Stomach (tissue), 9 donors: Measurements from ENCODE around the gene SOWAHA. TPM values are rescaled to one million over a fixed set of nuclear protein-coding genes. Genes with fewer than 3 reads are reported as not detected.

ENCODE experiments used
- DNase-seq, 2 donors: peaks; one replicate each; pipeline versions ENCODE4 v3.0.0 to v3.0.0-alpha.2; 2013 to 2019
- H3K27ac ChIP-seq, 5 donors: fragments of 200-600 bp in 4 of 5; sonication (generic) in 4 of 5; one replicate each; pipeline ENCODE4 v1.5.1; 2013 to 2019; ENCODE audit warnings: mild to moderate bottlenecking in 1 of 5, moderate library complexity in 1 of 5
- H3K27me3 ChIP-seq, 3 donors: fragments of 200-600 bp; sonication (generic); one replicate each; pipeline ENCODE4 v1.5.1; 2017 to 2019; ENCODE audit warnings: mixed run types in 1 of 3
- H3K36me3 ChIP-seq, 4 donors: fragments of 200-600 bp; sonication (generic); 1 replicate in 3 of 4; 2 replicates in 1 of 4; pipeline ENCODE4 v1.5.1; 2016 to 2019
- H3K4me1 ChIP-seq, 4 donors: fragments of 200-600 bp; sonication (generic); one replicate each; pipeline ENCODE4 v1.5.1; 2016 to 2019
- H3K4me3 ChIP-seq, 4 donors: fragments of 200-600 bp; sonication (generic) in 3 of 4; one replicate each; pipeline ENCODE4 v1.5.1; 2016 to 2019; ENCODE audit warnings: mild to moderate bottlenecking in 1 of 4
- H3K9me3 ChIP-seq, 4 donors: fragments of 200-600 bp; sonication (generic); one replicate each; pipeline ENCODE4 v1.5.1; 2016 to 2019
- CTCF ChIP-seq, 7 experiments: fragments of 450-650 bp in 4 of 7; fragments of 200-600 bp in 3 of 7; sonication (generic) in 3 of 7; IDR thresholded peaks; one replicate each; pipeline ENCODE4 v1.5.1; 2016 to 2019; ENCODE audit warnings: antibody characterized with exemption in 7 of 7, control low read depth in 2 of 7, mild to moderate bottlenecking in 1 of 7
- EP300 ChIP-seq: sonication (generic); formaldehyde crosslinking; IDR thresholded peaks from one replicate; pipeline ENCODE4 v1.6.1; 2017; ENCODE audit warnings: antibody characterized with exemption
- POLR2A ChIP-seq, 4 donors: fragments of 450-650 bp; IDR thresholded peaks; one replicate each; pipeline ENCODE4 v1.6.1; 2016; ENCODE audit warnings: antibody characterized with exemption in 4 of 4, control low read depth in 2 of 4, mild to moderate bottlenecking in 1 of 4, moderate library complexity in 1 of 4
- POLR2AphosphoS5 ChIP-seq, 3 donors: sonication (generic); formaldehyde crosslinking; IDR thresholded peaks; one replicate each; pipeline ENCODE4 v1.6.1; 2016; ENCODE audit warnings: antibody characterized with exemption in 3 of 3
- WGBS, 5 donors: extraction: QIAGEN DNeasy Blood & Tissue Kit in 3 of 5; methylation state at CpG; one replicate each; pipeline versions ENCODE4 v1.1.5 to v1.1.7; 2013 to 2018; 5-methylcytosine and 5-hydroxymethylcytosine counted together
- intact Hi-C: fragments of 100-400 bp; cut with DNase I; formaldehyde crosslinking; loops from one replicate; pipeline ENCODE4 v1.15.1; 2023; ENCODE audit warnings: low total_unique reads
- polyA plus RNA-seq, 3 donors: library from polyadenylated mRNA; stranded (reverse); fragments of 200-250 nt; gene quantifications; one replicate each; pipeline ENCODE4 v1.2.3, GENCODE V29; 2013
- total RNA-seq, 5 donors: library from RNA; depleted of rRNA; stranded (reverse); fragments of >200 nt; gene quantifications; one replicate each; pipeline versions ENCODE4 v1.1.0 to v1.2.3, GENCODE V29; 2014 to 2016
- donor health status: healthy with polysubstance abuse.
- donor health status: Bipolar disorder and iron deficiency.
- donor health status: healthy.

SOWAHA gene
- total and polyA plus RNA-seq, 8 donors: 2.4 to 91.8 (median 6.8) TPM; not detected in 1

GRCh38 chr5:132785365-132785764, 27.7 kb upstream of the SOWAHA start:
- 60 to 77% (median 74%) methylated on average over 5 of the region's 5 CpGs for WGBS, 5 donors
- Histone ChIP-seq H3K27me3 (no peaks in the 10 kb centered on the region), H3K4me1 (peaks cover 0 to 12% (median 0%) of the 10 kb centered on the region in 4 donors), H3K4me3 (no peak overlapping the region), H3K9me3 (no peaks in the 10 kb centered on the region), H3K36me3 (no peaks in the 10 kb centered on the region), H3K27ac (no peak overlapping the region)
- intact Hi-C loops: no loop called here
- no peak for DNase-seq
- TF ChIP-seq EP300 (no peak), POLR2AphosphoS5 (IDR thresholded peaks at IDR 0.05) (no peak), CTCF (IDR thresholded peaks at IDR 0.05) (no peak), POLR2A (IDR thresholded peaks at IDR 0.05) (no peak)

DNA sequence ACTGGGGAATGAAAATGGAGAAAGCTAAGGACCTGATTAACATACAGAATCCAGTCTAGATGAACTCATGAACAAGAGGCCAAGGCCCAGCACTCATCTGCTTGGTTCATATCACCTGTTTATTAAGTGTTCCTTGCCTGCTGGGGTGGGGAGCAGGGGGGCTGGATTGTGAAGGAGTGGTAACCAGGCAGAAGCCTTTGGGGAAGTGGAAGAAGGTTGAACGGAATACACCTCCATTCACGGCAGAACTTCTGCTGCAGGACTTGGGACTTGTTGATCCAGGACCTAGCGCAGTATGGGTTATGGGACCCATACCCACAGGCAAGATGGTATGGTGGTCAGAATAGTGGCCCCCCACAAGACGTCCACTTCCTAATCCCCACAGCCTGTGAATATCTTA, 27.2 kb upstream of the SOWAHA start:
- Histone ChIP-seq H3K4me1 (peaks cover 0 to 13% (median 0%) of the 10 kb centered on the region in 4 donors), H3K27ac (no peak overlapping the region), H3K27me3 (no peaks in the 10 kb centered on the region), H3K4me3 (no peak overlapping the region), H3K36me3 (no peaks in the 10 kb centered on the region), H3K9me3 (no peaks in the 10 kb centered on the region)
- 89 to 97% (median 96%) methylated on average over 4 of the region's 4 CpGs for WGBS, 5 donors
- no peak for DNase-seq
- intact Hi-C loops: no loop called here
- TF ChIP-seq EP300 (no peak), POLR2AphosphoS5 (IDR thresholded peaks at IDR 0.05) (no peak), CTCF (IDR thresholded peaks at IDR 0.05) (no peak), POLR2A (IDR thresholded peaks at IDR 0.05) (no peak)

DNA sequence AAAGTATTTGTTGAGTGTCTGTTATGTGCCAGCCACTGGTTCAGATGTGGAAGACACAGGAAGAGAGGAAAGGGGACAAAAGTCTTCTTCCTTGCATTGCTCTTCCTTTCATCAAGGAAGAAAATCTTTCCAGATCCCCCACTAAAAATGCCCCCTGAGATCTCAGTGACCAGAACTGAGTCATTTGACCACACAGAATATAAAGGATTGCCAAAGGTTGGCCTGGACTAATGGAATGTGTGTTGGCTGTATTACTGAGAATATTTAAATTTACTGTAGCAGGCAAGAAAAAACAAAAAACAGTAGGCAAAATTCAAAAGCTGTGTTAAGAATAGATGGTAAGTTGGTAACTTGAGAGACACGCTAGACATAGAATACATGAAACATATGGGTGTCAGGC, 26.0 kb upstream of the SOWAHA start:
- no peak for TF ChIP-seq POLR2AphosphoS5 (IDR thresholded peaks at IDR 0.05)
- no peak for TF ChIP-seq CTCF (IDR thresholded peaks at IDR 0.05)
- TF ChIP-seq EP300: no peak
- TF ChIP-seq POLR2A (IDR thresholded peaks at IDR 0.05): no peak
- intact Hi-C loops: no loop called here
- DNase-seq: no peak
- no peak overlapping the region for H3K4me3 ChIP-seq
- no peaks in the 10 kb centered on the region for H3K27me3 ChIP-seq
- WGBS, 5 donors: 95 to 100% (median 97%) methylated on average over 1 of the region's 1 CpG
- no peaks in the 10 kb centered on the region for H3K9me3 ChIP-seq
- H3K27ac ChIP-seq: no peak overlapping the region
- peaks cover 0 to 13% (median 0%) of the 10 kb centered on the region in 4 donors for H3K4me1 ChIP-seq
- H3K36me3 ChIP-seq: no peaks in the 10 kb centered on the region

GRCh38 chr5:132788508-132788907, 24.6 kb upstream of the SOWAHA start:
- Histone ChIP-seq H3K4me1 (peaks cover 0 to 13% (median 0%) of the 10 kb centered on the region in 4 donors), H3K27me3 (peaks cover 0 to 4% (median 0%) of the 10 kb centered on the region in 3 donors), H3K4me3 (no peak overlapping the region), H3K36me3 (no peaks in the 10 kb centered on the region), H3K27ac (no peak overlapping the region), H3K9me3 (no peaks in the 10 kb centered on the region)
- intact Hi-C loops: no loop called here
- no peak for TF ChIP-seq EP300
- no peak for TF ChIP-seq POLR2AphosphoS5 (IDR thresholded peaks at IDR 0.05)
- TF ChIP-seq CTCF (IDR thresholded peaks at IDR 0.05): no peak
- no peak for TF ChIP-seq POLR2A (IDR thresholded peaks at IDR 0.05)
- DNase-seq: no peak
- 57 to 95% (median 85%) methylated on average over 1 of the region's 1 CpG for WGBS, 5 donors
